ENCODE measurements around the gene NEU4. TPM values are rescaled to one million over a fixed set of nuclear protein-coding genes. Genes with fewer than 3 reads are reported as not detected.
"Not testable (repeated sequence)": the region's sequence is repeated elsewhere in the genome, so short reads cannot be mapped to it uniquely, and the experiment has no call there.

The NEU4 gene
- total RNA-seq, 1 experiment from 2014 or later = not detected

GRCh38 chr2:241811201-241811951, 2.4 kb downstream of the NEU4 start:
- peak; percentile 14 for DNase-seq (ENCODE audit: low spot score)
- in situ Hi-C loops (cut with HindIII; ENCODE audit: low sequenced_read_pairs) = no loop called here

- in situ Hi-C loops (cut with HindIII; ENCODE audit: low sequenced_read_pairs) = no loop called here
These were observed 3.1 kb downstream of the NEU4 start for GRCh38 chr2:241811952-241812729.

GRCh38 chr2:241812730-241813643, 4.0 kb downstream of the NEU4 start:
- DNase-seq (ENCODE audit: low spot score) = no peak
- in situ Hi-C loops (cut with HindIII; ENCODE audit: low sequenced_read_pairs) = no loop called here

More at GRCh38 chr2:241811952-241812729, 3.1 kb downstream of the NEU4 start:
- DNase-seq (ENCODE audit: low spot score) = no peak

- in situ Hi-C loops (cut with HindIII; ENCODE audit: low sequenced_read_pairs) = no loop called here
- no peak for DNase-seq (ENCODE audit: low spot score)
These were observed 4.8 kb downstream of the NEU4 start for GRCh38 chr2:241813644-241814392.

- no peak for DNase-seq (ENCODE audit: low spot score)
- in situ Hi-C loops (cut with HindIII; ENCODE audit: low sequenced_read_pairs) = no loop called here
These were observed 5.3 kb downstream of the NEU4 start for GRCh38 chr2:241814393-241814642.

- in situ Hi-C loops (cut with HindIII; ENCODE audit: low sequenced_read_pairs) = no loop called here
- no peak for DNase-seq (ENCODE audit: low spot score)
These were observed 5.9 kb downstream of the NEU4 start for GRCh38 chr2:241814643-241815476.

GRCh38 chr2:241815477-241816430, 6.8 kb downstream of the NEU4 start:
- in situ Hi-C loops (cut with HindIII; ENCODE audit: low sequenced_read_pairs) = no loop called here
- no peak for DNase-seq (ENCODE audit: low spot score)

- DNase-seq (ENCODE audit: low spot score) = no peak
- in situ Hi-C loops (cut with HindIII; ENCODE audit: low sequenced_read_pairs) = no loop called here
These were observed 7.6 kb downstream of the NEU4 start for GRCh38 chr2:241816431-241817121.

GRCh38 chr2:241817126-241817820, 8.3 kb downstream of the NEU4 start:
- DNase-seq (ENCODE audit: low spot score) = no peak
- in situ Hi-C loops (cut with HindIII; ENCODE audit: low sequenced_read_pairs) = no loop called here

GRCh38 chr2:241817821-241818215, 8.8 kb downstream of the NEU4 start:
- DNase-seq (ENCODE audit: low spot score); in situ Hi-C loops (cut with HindIII; ENCODE audit: low sequenced_read_pairs): not testable (repeated sequence)

- no peak for DNase-seq (ENCODE audit: low spot score)
- in situ Hi-C loops (cut with HindIII; ENCODE audit: low sequenced_read_pairs) = no loop called here
These were observed 9.4 kb downstream of the NEU4 start for GRCh38 chr2:241818229-241818942.

GRCh38 chr2:241818943-241819270, 9.9 kb downstream of the NEU4 start:
- DNase-seq (ENCODE audit: low spot score) = no peak
- in situ Hi-C loops (cut with HindIII; ENCODE audit: low sequenced_read_pairs) = no loop called here

- DNase-seq (ENCODE audit: low spot score); in situ Hi-C loops (cut with HindIII; ENCODE audit: low sequenced_read_pairs): not testable (repeated sequence)
These were observed 11.1 kb downstream of the NEU4 start for GRCh38 chr2:241819947-241820624.

GRCh38 chr2:241820625-241821384, 11.8 kb downstream of the NEU4 start:
- in situ Hi-C loops (cut with HindIII; ENCODE audit: low sequenced_read_pairs) = no loop called here
- DNase-seq (ENCODE audit: low spot score) = no peak
